Panc1 (cell line): ENCODE measurements around the gene MT1HL1.

Source experiments
- CTCF ChIP-seq: fragments of 450-650 bp; IDR thresholded peaks from 2 replicates; pipeline ENCODE4 v1.5.1; 2017; ENCODE audit warnings: mild to moderate bottlenecking
- POLR2AphosphoS5 ChIP-seq: IDR thresholded peaks from 2 replicates; pipeline ENCODE4 v1.6.1; 2012; ENCODE audit warnings: mild to moderate bottlenecking, low read depth, low read length, moderate library complexity
- SIN3A ChIP-seq: IDR thresholded peaks from 2 replicates; pipeline ENCODE4 v1.6.1; 2012; ENCODE audit warnings: low read depth, mild to moderate bottlenecking, low read length, moderate library complexity, borderline replicate concordance; ENCODE audit not compliant: insufficient read depth
- TCF7L2 ChIP-seq: IDR thresholded peaks from 2 replicates; pipeline ENCODE4 v1.6.1; 2011; ENCODE audit warnings: mild to moderate bottlenecking, low read depth, low read length, inconsistent platforms
- TF ChIP-seq, protein P1 (sequence below), 2 experiments: IDR thresholded peaks; 2 replicates each; pipeline ENCODE4 v1.6.1; 2011 to 2012; ENCODE audit warnings: low read depth in 2 of 2, control low read depth in 1 of 2, low read length in 1 of 2, mild to moderate bottlenecking in 1 of 2, moderate library complexity in 1 of 2; ENCODE audit not compliant: insufficient read depth in 1 of 2

GRCh38 chr1:237012788-237013383, 8.6 kb upstream of the MT1HL1 start:
- TF ChIP-seq CTCF = no peak
- no peak for TF ChIP-seq POLR2AphosphoS5
- TF ChIP-seq, protein P1, sequence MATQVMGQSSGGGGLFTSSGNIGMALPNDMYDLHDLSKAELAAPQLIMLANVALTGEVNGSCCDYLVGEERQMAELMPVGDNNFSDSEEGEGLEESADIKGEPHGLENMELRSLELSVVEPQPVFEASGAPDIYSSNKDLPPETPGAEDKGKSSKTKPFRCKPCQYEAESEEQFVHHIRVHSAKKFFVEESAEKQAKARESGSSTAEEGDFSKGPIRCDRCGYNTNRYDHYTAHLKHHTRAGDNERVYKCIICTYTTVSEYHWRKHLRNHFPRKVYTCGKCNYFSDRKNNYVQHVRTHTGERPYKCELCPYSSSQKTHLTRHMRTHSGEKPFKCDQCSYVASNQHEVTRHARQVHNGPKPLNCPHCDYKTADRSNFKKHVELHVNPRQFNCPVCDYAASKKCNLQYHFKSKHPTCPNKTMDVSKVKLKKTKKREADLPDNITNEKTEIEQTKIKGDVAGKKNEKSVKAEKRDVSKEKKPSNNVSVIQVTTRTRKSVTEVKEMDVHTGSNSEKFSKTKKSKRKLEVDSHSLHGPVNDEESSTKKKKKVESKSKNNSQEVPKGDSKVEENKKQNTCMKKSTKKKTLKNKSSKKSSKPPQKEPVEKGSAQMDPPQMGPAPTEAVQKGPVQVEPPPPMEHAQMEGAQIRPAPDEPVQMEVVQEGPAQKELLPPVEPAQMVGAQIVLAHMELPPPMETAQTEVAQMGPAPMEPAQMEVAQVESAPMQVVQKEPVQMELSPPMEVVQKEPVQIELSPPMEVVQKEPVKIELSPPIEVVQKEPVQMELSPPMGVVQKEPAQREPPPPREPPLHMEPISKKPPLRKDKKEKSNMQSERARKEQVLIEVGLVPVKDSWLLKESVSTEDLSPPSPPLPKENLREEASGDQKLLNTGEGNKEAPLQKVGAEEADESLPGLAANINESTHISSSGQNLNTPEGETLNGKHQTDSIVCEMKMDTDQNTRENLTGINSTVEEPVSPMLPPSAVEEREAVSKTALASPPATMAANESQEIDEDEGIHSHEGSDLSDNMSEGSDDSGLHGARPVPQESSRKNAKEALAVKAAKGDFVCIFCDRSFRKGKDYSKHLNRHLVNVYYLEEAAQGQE (IDR thresholded peaks at IDR 0.05; ENCODE audit: insufficient read depth in 1 of 2, low read depth in 2 of 2, low read length in 1 of 2) = no peak
- TF ChIP-seq TCF7L2 = no peak
- no peak for TF ChIP-seq SIN3A
